IPS-18c (cell line): Measurements from ENCODE around the gene SPACA7.

ENCODE experiments used
- H3K4me3 ChIP-seq: 2 replicates; pipeline ENCODE4 v1.7.0; 2013; ENCODE audit warnings: low read depth, mild to moderate bottlenecking, low read length, moderate library complexity; ENCODE audit not compliant: insufficient read depth
- H3K9me3 ChIP-seq: one replicate; pipeline ENCODE4 v1.6.1; 2013; ENCODE audit warnings: mild to moderate bottlenecking, low read length, moderate library complexity; ENCODE audit not compliant: control insufficient read depth, insufficient read depth

Gene SPACA7

GRCh38 chr13:112441226-112441625 lies 65.1 kb downstream of the SPACA7 start:
- peaks cover 3% of the 10 kb centered on the region for H3K9me3 ChIP-seq
- H3K4me3 ChIP-seq = no peak overlapping the region

- peaks cover 3% of the 10 kb centered on the region for H3K9me3 ChIP-seq
- H3K4me3 ChIP-seq = no peak overlapping the region
Measured at GRCh38 chr13:112441779-112442310, 65.7 kb downstream of the SPACA7 start.

- peaks cover 3% of the 10 kb centered on the region for H3K9me3 ChIP-seq
- no peak overlapping the region for H3K4me3 ChIP-seq
Measured at GRCh38 chr13:112442483-112443090, 66.4 kb downstream of the SPACA7 start.

GRCh38 chr13:112443191-112443994 lies 67.2 kb downstream of the SPACA7 start:
- Histone ChIP-seq H3K9me3 (peaks cover 3% of the 10 kb centered on the region), H3K4me3 (no peak overlapping the region)

GRCh38 chr13:112443995-112444311 lies 67.8 kb downstream of the SPACA7 start:
- Histone ChIP-seq H3K4me3 (no peak overlapping the region), H3K9me3 (peaks cover 3% of the 10 kb centered on the region)

GRCh38 chr13:112444416-112445399 lies 68.6 kb downstream of the SPACA7 start:
- peaks cover 2% of the 10 kb centered on the region for H3K9me3 ChIP-seq
- H3K4me3 ChIP-seq = no peak overlapping the region

- no peaks in the 10 kb centered on the region for H3K9me3 ChIP-seq
- no peak overlapping the region for H3K4me3 ChIP-seq
Measured at GRCh38 chr13:112445411-112446271, 69.5 kb downstream of the SPACA7 start.

- no peaks in the 10 kb centered on the region for H3K9me3 ChIP-seq
- no peak overlapping the region for H3K4me3 ChIP-seq
Measured at GRCh38 chr13:112446347-112446861, 70.2 kb downstream of the SPACA7 start.

- no peaks in the 10 kb centered on the region for H3K9me3 ChIP-seq
- H3K4me3 ChIP-seq = no peak overlapping the region
Measured at GRCh38 chr13:112446867-112447266, 70.7 kb downstream of the SPACA7 start.

- H3K4me3 ChIP-seq = no peak overlapping the region
- H3K9me3 ChIP-seq = no peaks in the 10 kb centered on the region
Measured at GRCh38 chr13:112447306-112447705, 71.2 kb downstream of the SPACA7 start.

GRCh38 chr13:112447761-112448603 lies 71.8 kb downstream of the SPACA7 start:
- Histone ChIP-seq H3K9me3 (no peaks in the 10 kb centered on the region), H3K4me3 (no peak overlapping the region)

- Histone ChIP-seq H3K9me3 (no peaks in the 10 kb centered on the region), H3K4me3 (no peak overlapping the region)
Measured at GRCh38 chr13:112448621-112449544, 72.7 kb downstream of the SPACA7 start.

GRCh38 chr13:112449545-112449930 lies 73.4 kb downstream of the SPACA7 start:
- Histone ChIP-seq H3K9me3 (no peaks in the 10 kb centered on the region), H3K4me3 (no peak overlapping the region)

- no peak overlapping the region for H3K4me3 ChIP-seq
- H3K9me3 ChIP-seq = no peaks in the 10 kb centered on the region
Measured at GRCh38 chr13:112450118-112450903, 74.2 kb downstream of the SPACA7 start.
